Peyer's patch (tissue), 4 donors: ENCODE data around the gene IL17A. TPM values are rescaled to one million over a fixed set of nuclear protein-coding genes. Genes with fewer than 3 reads are reported as not detected.

Experiments used
- DNase-seq, 3 donors: peaks; one replicate each; pipeline ENCODE4 v3.0.0-alpha.2; 2017 to 2019
- H3K27ac ChIP-seq, 4 donors: fragments of 200-600 bp; sonication (generic); one replicate each; pipeline ENCODE4 v1.5.1; 2016 to 2019
- H3K27me3 ChIP-seq, 2 donors: fragments of 200-600 bp; sonication (generic); one replicate each; pipeline ENCODE4 v1.5.1; 2019
- H3K36me3 ChIP-seq, 3 donors: fragments of 200-600 bp; sonication (generic); one replicate each; pipeline ENCODE4 v1.5.1; 2016 to 2019
- H3K4me1 ChIP-seq, 4 donors: fragments of 200-600 bp; sonication (generic); one replicate each; pipeline ENCODE4 v1.5.1; 2016 to 2019
- H3K4me3 ChIP-seq, 4 donors: fragments of 200-600 bp; sonication (generic); 1 replicate in 3 of 4; 2 replicates in 1 of 4; pipeline ENCODE4 v1.5.1; 2016 to 2019; ENCODE audit warnings: mild to moderate bottlenecking in 1 of 4
- H3K9me3 ChIP-seq, 4 donors: fragments of 200-600 bp; sonication (generic); one replicate each; pipeline ENCODE4 v1.5.1; 2016 to 2019; ENCODE audit warnings: mild to moderate bottlenecking in 1 of 4
- POLR2A ChIP-seq, 2 donors: fragments of 450-650 bp; IDR thresholded peaks; one replicate each; pipeline ENCODE4 v1.5.1; 2017; ENCODE audit warnings: antibody characterized with exemption in 2 of 2, mild to moderate bottlenecking in 2 of 2, moderate library complexity in 2 of 2
- total RNA-seq, 4 donors: library from RNA; depleted of rRNA; stranded (reverse); fragments of >200 nt; gene quantifications; one replicate each; pipeline ENCODE4 v1.1.0, GENCODE V29; 2016
- TF ChIP-seq, protein P1 (sequence below), 6 experiments: fragments of 450-650 bp in 4 of 6; fragments of 200-600 bp in 2 of 6; sonication (generic) in 1 of 6; IDR thresholded peaks; one replicate each; pipeline ENCODE4 v1.5.1; 2017 to 2019; ENCODE audit warnings: antibody characterized with exemption in 6 of 6, mild to moderate bottlenecking in 3 of 6, moderate library complexity in 1 of 6

IL17A gene
- total RNA-seq, result not detected

DNA sequence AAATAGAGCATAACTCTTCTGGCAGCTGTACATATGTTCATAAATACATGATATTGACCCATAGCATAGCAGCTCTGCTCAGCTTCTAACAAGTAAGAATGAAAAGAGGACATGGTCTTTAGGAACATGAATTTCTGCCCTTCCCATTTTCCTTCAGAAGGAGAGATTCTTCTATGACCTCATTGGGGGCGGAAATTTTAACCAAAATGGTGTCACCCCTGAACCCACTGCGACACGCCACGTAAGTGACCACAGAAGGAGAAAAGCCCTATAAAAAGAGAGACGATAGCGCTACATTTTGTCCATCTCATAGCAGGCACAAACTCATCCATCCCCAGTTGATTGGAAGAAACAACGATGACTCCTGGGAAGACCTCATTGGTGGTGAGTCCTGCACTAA is at the start of gene IL17A:
TSS of gene IL17A (plus strand) at position 301 of the 400 bp plus-strand sequence. CDS start at position 358, 57 bp downstream.
- no peaks in the 10 kb centered on the region for H3K9me3 ChIP-seq
- H3K4me1 ChIP-seq, result no peaks in the 10 kb centered on the region
- no peaks in the 10 kb centered on the region for H3K36me3 ChIP-seq
- no peaks in the 10 kb centered on the region for H3K27me3 ChIP-seq
- no peak within 1 kb of the TSS for H3K4me3 ChIP-seq
- H3K27ac ChIP-seq, result no peak within 1 kb of the TSS
- TF ChIP-seq POLR2A (IDR thresholded peaks at IDR 0.05), result no peak
- TF ChIP-seq, protein P1, sequence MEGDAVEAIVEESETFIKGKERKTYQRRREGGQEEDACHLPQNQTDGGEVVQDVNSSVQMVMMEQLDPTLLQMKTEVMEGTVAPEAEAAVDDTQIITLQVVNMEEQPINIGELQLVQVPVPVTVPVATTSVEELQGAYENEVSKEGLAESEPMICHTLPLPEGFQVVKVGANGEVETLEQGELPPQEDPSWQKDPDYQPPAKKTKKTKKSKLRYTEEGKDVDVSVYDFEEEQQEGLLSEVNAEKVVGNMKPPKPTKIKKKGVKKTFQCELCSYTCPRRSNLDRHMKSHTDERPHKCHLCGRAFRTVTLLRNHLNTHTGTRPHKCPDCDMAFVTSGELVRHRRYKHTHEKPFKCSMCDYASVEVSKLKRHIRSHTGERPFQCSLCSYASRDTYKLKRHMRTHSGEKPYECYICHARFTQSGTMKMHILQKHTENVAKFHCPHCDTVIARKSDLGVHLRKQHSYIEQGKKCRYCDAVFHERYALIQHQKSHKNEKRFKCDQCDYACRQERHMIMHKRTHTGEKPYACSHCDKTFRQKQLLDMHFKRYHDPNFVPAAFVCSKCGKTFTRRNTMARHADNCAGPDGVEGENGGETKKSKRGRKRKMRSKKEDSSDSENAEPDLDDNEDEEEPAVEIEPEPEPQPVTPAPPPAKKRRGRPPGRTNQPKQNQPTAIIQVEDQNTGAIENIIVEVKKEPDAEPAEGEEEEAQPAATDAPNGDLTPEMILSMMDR (IDR thresholded peaks at IDR 0.05), result no peak
- no peak for DNase-seq

DNA sequence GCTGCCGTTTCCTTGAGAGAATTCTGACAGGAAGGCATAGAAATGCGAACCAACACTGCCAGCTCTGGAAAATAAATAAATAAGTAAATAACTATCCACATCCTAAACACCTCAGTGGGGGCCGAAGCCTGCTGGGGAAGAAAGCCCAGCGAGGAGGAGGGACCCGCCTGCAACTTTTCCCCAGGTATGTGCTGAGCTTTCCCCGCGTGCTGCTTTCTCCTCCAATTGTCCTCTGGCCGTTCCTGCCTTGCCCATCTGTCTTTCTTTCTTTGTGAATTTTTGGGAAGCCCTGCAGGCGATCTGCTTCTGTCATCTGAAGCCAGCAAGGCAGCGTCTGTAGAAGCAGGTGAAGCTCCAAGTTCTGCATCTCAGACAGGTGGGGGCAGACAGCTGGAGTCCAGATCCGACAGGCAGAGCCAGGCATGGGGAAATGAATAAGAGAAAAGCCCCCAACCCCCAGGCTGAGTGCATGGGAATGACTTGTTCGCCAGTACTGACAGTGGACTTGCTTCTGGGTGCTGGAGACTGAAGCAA is 49.2 kb upstream of the IL17A start:
- no peaks in the 10 kb centered on the region for H3K27me3 ChIP-seq
- H3K27ac ChIP-seq, result no peak overlapping the region
- DNase-seq, result no peak
- no peaks in the 10 kb centered on the region for H3K36me3 ChIP-seq
- no peaks in the 10 kb centered on the region for H3K4me1 ChIP-seq
- H3K9me3 ChIP-seq, result no peaks in the 10 kb centered on the region
- no peak overlapping the region for H3K4me3 ChIP-seq
- TF ChIP-seq POLR2A (IDR thresholded peaks at IDR 0.05), result no peak
- TF ChIP-seq, protein P1 (IDR thresholded peaks at IDR 0.05), result no peak

DNA sequence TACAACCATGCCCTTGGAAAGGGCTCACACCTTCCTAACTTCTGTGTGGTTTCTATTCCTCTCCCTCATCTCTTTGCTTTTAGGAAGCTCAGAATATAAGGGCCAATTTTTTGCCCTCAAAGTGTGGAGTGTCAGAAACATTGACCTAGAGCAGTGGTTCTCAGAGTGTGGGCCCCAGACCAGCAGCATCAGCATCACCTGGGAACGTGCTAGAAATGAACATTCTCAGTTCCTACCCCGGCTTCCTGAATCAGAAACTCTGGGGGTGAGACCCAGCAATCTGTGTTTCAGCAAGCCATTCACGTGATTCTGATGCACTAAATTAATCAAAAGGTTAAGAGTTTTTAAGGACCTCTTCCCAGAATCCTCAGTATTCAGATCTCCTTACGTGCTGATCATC is 47.9 kb upstream of the IL17A start:
- no peak for DNase-seq
- H3K27ac ChIP-seq, result no peak overlapping the region
- no peaks in the 10 kb centered on the region for H3K4me1 ChIP-seq
- TF ChIP-seq, protein P1 (IDR thresholded peaks at IDR 0.05), result no peak
- no peak for TF ChIP-seq POLR2A (IDR thresholded peaks at IDR 0.05)
- H3K9me3 ChIP-seq, result no peaks in the 10 kb centered on the region
- no peaks in the 10 kb centered on the region for H3K36me3 ChIP-seq
- no peaks in the 10 kb centered on the region for H3K27me3 ChIP-seq
- no peak overlapping the region for H3K4me3 ChIP-seq

DNA sequence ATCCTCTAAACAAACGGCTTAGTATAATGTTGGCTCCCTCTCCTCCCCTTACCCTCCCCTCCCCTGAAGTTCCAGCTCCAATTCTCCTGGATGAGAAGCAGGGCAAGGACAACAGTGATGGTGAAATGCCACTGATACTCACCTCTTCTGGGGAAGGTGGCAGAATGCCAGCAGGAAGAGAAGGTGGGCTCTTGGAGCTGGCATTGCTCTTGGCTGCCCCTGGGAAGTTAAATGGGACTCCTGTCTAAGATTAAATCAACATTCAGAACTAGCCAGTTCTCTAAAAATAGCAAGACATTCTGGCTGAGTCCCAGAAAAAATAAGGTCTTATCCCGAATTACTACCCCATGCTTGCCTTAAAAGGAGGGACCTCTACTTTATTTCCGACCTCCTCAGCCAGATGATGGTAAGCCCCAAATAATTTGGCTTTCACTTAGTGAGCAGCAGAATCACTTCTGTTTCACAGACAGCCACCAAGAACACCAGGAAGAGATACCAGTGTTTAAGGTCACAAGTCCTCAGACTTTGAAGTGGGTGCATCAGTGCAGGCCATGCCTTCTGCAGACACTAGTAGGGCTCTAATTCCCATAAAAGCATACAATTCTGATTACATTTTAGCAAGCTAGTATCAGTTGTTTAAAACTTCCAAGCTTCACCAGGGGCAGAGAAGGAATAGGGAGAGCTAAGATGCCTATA is 46.0 kb upstream of the IL17A start:
- no peaks in the 10 kb centered on the region for H3K4me1 ChIP-seq
- H3K4me3 ChIP-seq, result no peak overlapping the region
- no peaks in the 10 kb centered on the region for H3K9me3 ChIP-seq
- H3K27ac ChIP-seq, result no peak overlapping the region
- TF ChIP-seq POLR2A (IDR thresholded peaks at IDR 0.05), result no peak
- TF ChIP-seq, protein P1 (IDR thresholded peaks at IDR 0.05), result no peak
- no peaks in the 10 kb centered on the region for H3K36me3 ChIP-seq
- no peak for DNase-seq
- no peaks in the 10 kb centered on the region for H3K27me3 ChIP-seq

DNA sequence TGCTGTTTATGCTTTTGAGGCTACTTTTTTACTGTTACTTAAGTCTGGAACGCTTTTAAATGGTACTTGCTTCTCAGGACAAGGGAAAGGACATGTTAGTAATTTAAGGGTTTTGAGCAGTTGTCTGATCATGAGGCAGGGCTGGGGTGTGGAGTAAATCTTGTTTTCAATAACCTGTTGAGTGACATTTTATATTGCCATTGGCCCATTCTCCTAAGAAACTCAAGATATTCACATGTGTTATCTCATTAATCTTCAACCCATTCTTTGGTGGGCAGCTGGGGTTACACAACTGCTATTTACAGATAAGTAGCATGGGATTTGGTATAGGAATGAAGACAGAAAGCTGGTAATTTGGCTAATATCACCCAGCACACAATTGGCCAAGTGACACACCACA is 44.6 kb upstream of the IL17A start:
- no peaks in the 10 kb centered on the region for H3K36me3 ChIP-seq
- no peaks in the 10 kb centered on the region for H3K27me3 ChIP-seq
- H3K4me3 ChIP-seq, result no peak overlapping the region
- H3K4me1 ChIP-seq, result no peaks in the 10 kb centered on the region
- no peaks in the 10 kb centered on the region for H3K9me3 ChIP-seq
- TF ChIP-seq, protein P1 (IDR thresholded peaks at IDR 0.05), result no peak
- no peak for TF ChIP-seq POLR2A (IDR thresholded peaks at IDR 0.05)
- no peak for DNase-seq
- no peak overlapping the region for H3K27ac ChIP-seq
